Stimulated activated effector memory CD8-positive, alpha-beta T cell treated with anti-CD3 and anti-CD28 coated beads, Interleukin-12 subunit alpha, Interleukin-12 subunit beta, amount 100 ng/mL, for 72 hours (primary cell): ENCODE results near the gene ROR1.

Experiments used
- ATAC-seq: fragments of 150-1000 bp; cut with Tn5 transposase; 2 replicates; pipeline ENCODE4 v1.10.0; 2021
- DNase-seq, 2 donors: peaks; one replicate each; pipeline ENCODE4 v3.0.0; 2021 to 2022; ENCODE audit warnings: low spot score in 2 of 2
- H3K27ac Mint-ChIP-seq: one replicate; pipeline ENCODE4 v1.8.0; 2022; ENCODE audit warnings: mild to moderate bottlenecking, mixed read lengths
- H3K36me3 Mint-ChIP-seq: one replicate; pipeline ENCODE4 v1.8.0; 2022; ENCODE audit warnings: mild to moderate bottlenecking, mixed read lengths
- H3K4me1 Mint-ChIP-seq: one replicate; pipeline ENCODE4 v1.8.0; 2022; ENCODE audit warnings: mixed read lengths
- H3K4me3 Mint-ChIP-seq: one replicate; pipeline ENCODE4 v1.8.0; 2022; ENCODE audit warnings: mild to moderate bottlenecking, mixed read lengths
- H3K9me3 Mint-ChIP-seq: one replicate; pipeline ENCODE4 v1.8.0; 2022; ENCODE audit warnings: mixed read lengths

Gene ROR1

GRCh38 chr1:63902844-63903589 is 129.2 kb downstream of the ROR1 start:
- no peak for DNase-seq
- Mint-ChIP-seq H3K36me3 (no peaks in the 10 kb centered on the region), H3K4me1 (no peaks in the 10 kb centered on the region), H3K4me3 (no peak overlapping the region), H3K27ac (no peak overlapping the region), H3K9me3 (no peaks in the 10 kb centered on the region)
- no peak for ATAC-seq

GRCh38 chr1:63903947-63904610 is 130.3 kb downstream of the ROR1 start:
- Mint-ChIP-seq H3K4me3 (no peak overlapping the region), H3K4me1 (no peaks in the 10 kb centered on the region), H3K27ac (no peak overlapping the region), H3K36me3 (no peaks in the 10 kb centered on the region), H3K9me3 (no peaks in the 10 kb centered on the region)
- ATAC-seq (no peak), DNase-seq (no peak)

DNA sequence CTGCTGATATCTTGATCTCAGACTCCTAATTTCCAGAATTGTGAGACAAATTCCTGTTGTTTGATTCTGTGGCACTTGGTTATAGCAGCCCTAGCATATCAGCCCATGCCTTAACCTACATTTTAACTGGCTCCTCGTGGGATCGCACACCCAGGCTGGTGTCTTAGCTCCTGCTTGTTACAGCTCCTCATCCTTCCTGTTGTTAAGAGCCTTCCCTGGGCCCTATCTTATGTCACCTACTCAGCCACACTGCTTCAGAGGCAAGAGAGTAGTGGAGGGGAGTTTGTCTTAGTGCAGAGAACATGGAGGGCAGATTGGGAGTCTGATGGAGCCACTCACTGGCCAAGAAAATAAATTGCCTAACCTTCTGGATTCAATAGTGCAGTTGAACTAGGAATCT is 131.0 kb downstream of the ROR1 start:
- no peak overlapping the region for H3K27ac Mint-ChIP-seq
- H3K4me1 Mint-ChIP-seq = no peaks in the 10 kb centered on the region
- ATAC-seq (no peak), DNase-seq (no peak)
- no peak overlapping the region for H3K4me3 Mint-ChIP-seq
- H3K36me3 Mint-ChIP-seq = no peaks in the 10 kb centered on the region
- no peaks in the 10 kb centered on the region for H3K9me3 Mint-ChIP-seq

DNA sequence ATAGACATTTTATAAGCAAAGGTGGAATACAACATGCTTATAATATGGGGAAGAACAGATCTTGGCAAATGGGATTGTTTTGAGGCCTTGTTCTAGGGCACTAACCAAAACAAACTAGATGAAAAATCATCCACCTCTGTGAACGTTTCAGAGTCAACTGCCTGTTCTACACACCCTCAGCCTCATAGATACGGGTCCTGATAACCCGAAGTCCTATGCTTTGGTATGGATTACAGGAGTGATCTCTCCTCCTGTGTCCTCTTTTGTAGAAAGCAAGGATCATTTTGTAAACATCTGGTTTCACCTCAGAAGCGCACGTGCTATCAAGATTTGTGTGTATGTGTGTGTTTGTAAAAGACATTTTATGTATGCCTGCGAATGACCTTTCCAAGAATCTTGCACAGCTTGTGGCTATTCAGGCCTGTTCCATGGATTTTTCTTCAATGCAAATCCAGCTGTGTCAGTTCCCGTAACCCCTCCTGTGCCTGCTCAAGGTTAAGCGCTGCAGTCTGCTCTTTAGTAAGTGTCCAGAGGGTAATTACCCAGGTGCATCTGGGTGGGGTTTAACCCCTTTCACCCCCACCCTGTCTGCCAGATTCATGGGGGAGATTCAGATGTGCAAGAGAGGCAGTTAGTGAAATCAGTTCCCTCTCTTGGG is 132.4 kb downstream of the ROR1 start:
- DNase-seq = no peak
- no peaks in the 10 kb centered on the region for H3K9me3 Mint-ChIP-seq
- ATAC-seq = no peak
- no peak overlapping the region for H3K4me3 Mint-ChIP-seq
- no peak overlapping the region for H3K27ac Mint-ChIP-seq
- H3K36me3 Mint-ChIP-seq = no peaks in the 10 kb centered on the region
- no peaks in the 10 kb centered on the region for H3K4me1 Mint-ChIP-seq

GRCh38 chr1:63907051-63907450 is 133.2 kb downstream of the ROR1 start:
- ATAC-seq (no peak), DNase-seq (no peak)
- Mint-ChIP-seq H3K27ac (no peak overlapping the region), H3K4me1 (no peaks in the 10 kb centered on the region), H3K9me3 (no peaks in the 10 kb centered on the region), H3K4me3 (no peak overlapping the region), H3K36me3 (no peaks in the 10 kb centered on the region)

DNA sequence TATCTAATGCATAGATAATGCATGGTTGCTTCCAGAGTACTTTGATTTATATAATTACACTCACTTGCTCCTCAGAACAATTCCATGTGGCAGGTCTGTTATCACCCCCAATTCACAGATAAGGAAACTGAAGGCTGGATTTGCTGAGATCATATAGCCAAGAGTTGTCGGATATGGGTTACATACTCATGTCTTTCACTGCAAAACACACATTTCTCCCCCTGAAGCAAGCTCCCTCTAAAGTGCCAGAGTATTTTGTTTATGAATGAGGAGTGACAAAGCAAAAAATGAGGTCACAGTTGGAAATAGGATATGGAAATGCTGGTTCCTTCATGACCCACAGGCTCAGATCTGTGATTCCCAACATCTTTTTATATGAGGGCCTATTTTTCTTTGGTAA is 134.2 kb downstream of the ROR1 start:
- ATAC-seq (no peak), DNase-seq (no peak)
- Mint-ChIP-seq H3K27ac (no peak overlapping the region), H3K4me3 (no peak overlapping the region), H3K9me3 (no peaks in the 10 kb centered on the region), H3K36me3 (no peaks in the 10 kb centered on the region), H3K4me1 (no peaks in the 10 kb centered on the region)

- DNase-seq (no peak), ATAC-seq (no peak)
- no peaks in the 10 kb centered on the region for H3K36me3 Mint-ChIP-seq
- no peaks in the 10 kb centered on the region for H3K4me1 Mint-ChIP-seq
- no peak overlapping the region for H3K27ac Mint-ChIP-seq
- no peak overlapping the region for H3K4me3 Mint-ChIP-seq
- no peaks in the 10 kb centered on the region for H3K9me3 Mint-ChIP-seq
These were observed 135.7 kb downstream of the ROR1 start for GRCh38 chr1:63909526-63909925.

DNA sequence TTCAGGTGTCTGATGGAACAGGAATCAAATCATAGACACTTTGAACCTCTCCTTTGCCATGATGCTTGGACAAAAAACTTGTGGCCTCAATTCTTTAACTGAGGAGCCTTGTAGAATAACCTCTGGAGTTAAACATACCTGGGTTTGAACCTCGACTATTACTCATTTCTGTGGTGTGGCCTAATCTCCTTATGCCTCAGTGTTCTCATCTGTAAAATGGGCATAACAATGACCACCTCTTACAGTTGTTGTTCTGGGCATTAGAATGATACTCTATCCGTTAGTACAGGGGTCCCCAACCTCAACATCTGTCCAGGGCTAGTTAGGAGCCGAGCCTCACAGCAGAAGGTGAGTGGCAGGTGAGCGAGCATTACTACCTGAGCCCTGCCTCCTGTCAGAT is 137.2 kb downstream of the ROR1 start:
- H3K4me3 Mint-ChIP-seq = no peak overlapping the region
- H3K27ac Mint-ChIP-seq = no peak overlapping the region
- no peaks in the 10 kb centered on the region for H3K36me3 Mint-ChIP-seq
- no peaks in the 10 kb centered on the region for H3K9me3 Mint-ChIP-seq
- no peaks in the 10 kb centered on the region for H3K4me1 Mint-ChIP-seq
- ATAC-seq (no peak), DNase-seq (no peak)

- H3K4me1 Mint-ChIP-seq = no peaks in the 10 kb centered on the region
- ATAC-seq = no peak
- no peak overlapping the region for H3K27ac Mint-ChIP-seq
- no peak overlapping the region for H3K4me3 Mint-ChIP-seq
- no peaks in the 10 kb centered on the region for H3K9me3 Mint-ChIP-seq
- no peaks in the 10 kb centered on the region for H3K36me3 Mint-ChIP-seq
- DNase-seq = no peak
These were observed 138.8 kb downstream of the ROR1 start for GRCh38 chr1:63912643-63913042.

- ATAC-seq (no peak), DNase-seq (no peak)
- H3K27ac Mint-ChIP-seq = no peak overlapping the region
- H3K9me3 Mint-ChIP-seq = no peaks in the 10 kb centered on the region
- no peaks in the 10 kb centered on the region for H3K36me3 Mint-ChIP-seq
- H3K4me3 Mint-ChIP-seq = no peak overlapping the region
- H3K4me1 Mint-ChIP-seq = no peaks in the 10 kb centered on the region
These were observed 139.7 kb downstream of the ROR1 start for GRCh38 chr1:63913533-63913932.

- Mint-ChIP-seq H3K4me3 (no peak overlapping the region), H3K4me1 (no peaks in the 10 kb centered on the region), H3K27ac (no peak overlapping the region), H3K36me3 (no peaks in the 10 kb centered on the region), H3K9me3 (no peaks in the 10 kb centered on the region)
- DNase-seq (no peak), ATAC-seq (no peak)
These were observed 140.4 kb downstream of the ROR1 start for GRCh38 chr1:63914241-63914640.

GRCh38 chr1:63914706-63915105 is 140.9 kb downstream of the ROR1 start:
- no peak overlapping the region for H3K27ac Mint-ChIP-seq
- H3K4me3 Mint-ChIP-seq = no peak overlapping the region
- no peaks in the 10 kb centered on the region for H3K4me1 Mint-ChIP-seq
- H3K36me3 Mint-ChIP-seq = no peaks in the 10 kb centered on the region
- H3K9me3 Mint-ChIP-seq = no peaks in the 10 kb centered on the region
- DNase-seq (no peak), ATAC-seq (no peak)

DNA sequence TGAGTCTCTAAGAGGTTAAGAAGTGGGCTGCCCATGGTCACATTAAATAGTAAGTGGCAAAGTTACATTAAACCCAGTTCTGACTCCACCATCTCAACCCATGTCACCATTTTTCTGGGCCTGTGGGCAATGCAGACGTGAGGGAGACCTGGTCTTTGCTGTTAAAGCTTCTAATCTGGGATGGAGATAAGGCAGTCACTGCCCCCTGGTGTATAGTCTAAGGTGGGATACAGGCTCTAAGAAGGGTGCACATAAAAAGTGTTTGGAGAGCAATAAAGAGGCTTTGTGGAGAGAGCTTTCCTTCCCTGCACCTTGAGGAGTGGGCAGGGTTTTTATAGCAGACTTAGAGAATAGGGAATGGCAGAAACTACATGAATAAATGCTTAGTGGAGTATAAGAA is 141.3 kb downstream of the ROR1 start:
- H3K9me3 Mint-ChIP-seq = no peaks in the 10 kb centered on the region
- no peak overlapping the region for H3K4me3 Mint-ChIP-seq
- ATAC-seq (no peak), DNase-seq (no peak)
- no peak overlapping the region for H3K27ac Mint-ChIP-seq
- no peaks in the 10 kb centered on the region for H3K4me1 Mint-ChIP-seq
- H3K36me3 Mint-ChIP-seq = no peaks in the 10 kb centered on the region

- H3K9me3 Mint-ChIP-seq = no peaks in the 10 kb centered on the region
- peak; percentile 36 for ATAC-seq
- H3K27ac Mint-ChIP-seq = no peak overlapping the region
- no peak for DNase-seq
- H3K4me1 Mint-ChIP-seq = no peaks in the 10 kb centered on the region
- H3K4me3 Mint-ChIP-seq = no peak overlapping the region
- H3K36me3 Mint-ChIP-seq = no peaks in the 10 kb centered on the region
These were observed 142.9 kb downstream of the ROR1 start for GRCh38 chr1:63916485-63917360.
